Pulmonary artery endothelial cell (primary cell): Measurements from ENCODE around the gene BPGM. TPM values are rescaled to one million over a fixed set of nuclear protein-coding genes. Genes with fewer than 3 reads are reported as not detected.
A peak's percentile ranks its signal among the peaks of the same experiment; 100 is the strongest.
"Not testable (repeated sequence)": the region's sequence is repeated elsewhere in the genome, so short reads cannot be mapped to it uniquely, and the experiment has no call there.

Source experiments
- DNase-seq: peaks from one replicate; pipeline ENCODE4 v3.0.0-alpha.2; 2011; ENCODE audit warnings: low read depth, low spot score
- total RNA-seq: library from RNA; depleted of rRNA; stranded (reverse); fragments of >200 nt; gene quantifications from 2 replicates; pipeline ENCODE4 v1.2.3, GENCODE V29; 2014

The BPGM gene
- total RNA-seq, 1 donor from 2014 or later: 33.1 TPM

GRCh38 chr7:134630893-134631292 lies 15.8 kb upstream of the BPGM start:
- peak; percentile 72 for DNase-seq

GRCh38 chr7:134632052-134632451 lies 14.6 kb upstream of the BPGM start:
- no peak for DNase-seq

DNA sequence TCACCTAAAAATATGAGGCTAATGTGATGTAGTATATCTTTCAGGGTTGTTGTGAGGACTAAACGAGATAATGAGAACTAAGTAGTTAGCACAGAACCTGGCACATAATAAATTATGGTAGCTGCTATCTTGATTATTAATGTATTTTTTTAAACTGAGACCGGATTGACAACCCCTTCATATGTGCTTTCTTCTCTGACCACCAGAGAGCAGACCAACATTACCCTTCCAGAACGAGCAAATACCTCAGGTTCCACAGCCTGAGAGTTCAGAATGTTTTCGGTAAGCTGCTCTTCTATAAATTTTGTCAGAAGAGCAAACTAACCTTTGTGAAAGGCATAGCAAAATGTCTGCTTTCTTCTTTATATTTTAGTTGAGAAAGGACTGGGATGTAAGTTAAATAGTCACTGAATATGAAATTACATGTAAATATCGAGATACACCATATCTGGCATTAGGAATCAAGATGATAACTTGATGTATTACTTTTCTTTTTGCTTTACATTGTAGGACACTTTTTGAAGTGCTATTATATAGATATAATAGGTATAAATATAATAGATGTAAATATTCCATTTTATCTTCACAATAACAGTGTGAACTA lies 13.6 kb upstream of the BPGM start:
- DNase-seq: no peak

- peak; percentile 57 for DNase-seq
Observed at GRCh38 chr7:134636008-134636449, 10.6 kb upstream of the BPGM start.

GRCh38 chr7:134637441-134637840 lies 9.2 kb upstream of the BPGM start:
- DNase-seq: no peak

- no peak for DNase-seq
Observed at GRCh38 chr7:134637934-134638719, 8.5 kb upstream of the BPGM start.

DNA sequence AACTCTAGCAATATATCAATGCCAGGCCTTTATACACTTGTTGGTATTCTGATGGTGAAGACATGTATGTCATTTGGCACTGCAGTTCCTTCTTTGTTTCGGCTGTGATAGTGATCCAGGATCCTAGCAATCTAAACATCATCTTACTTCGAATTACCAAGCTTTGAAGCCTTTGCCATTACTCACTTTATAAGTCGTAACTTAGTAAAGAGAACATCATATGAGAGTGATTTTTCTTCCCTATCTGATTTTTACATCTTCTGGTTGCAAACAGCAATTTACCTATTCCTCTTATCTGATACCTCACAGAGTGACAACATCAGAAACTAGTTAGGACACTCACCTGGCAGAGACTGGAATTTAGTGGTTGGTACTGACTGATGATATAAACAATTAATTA lies 7.6 kb upstream of the BPGM start:
- DNase-seq: no peak

GRCh38 chr7:134639683-134640279 lies 6.9 kb upstream of the BPGM start:
- no peak for DNase-seq

DNA sequence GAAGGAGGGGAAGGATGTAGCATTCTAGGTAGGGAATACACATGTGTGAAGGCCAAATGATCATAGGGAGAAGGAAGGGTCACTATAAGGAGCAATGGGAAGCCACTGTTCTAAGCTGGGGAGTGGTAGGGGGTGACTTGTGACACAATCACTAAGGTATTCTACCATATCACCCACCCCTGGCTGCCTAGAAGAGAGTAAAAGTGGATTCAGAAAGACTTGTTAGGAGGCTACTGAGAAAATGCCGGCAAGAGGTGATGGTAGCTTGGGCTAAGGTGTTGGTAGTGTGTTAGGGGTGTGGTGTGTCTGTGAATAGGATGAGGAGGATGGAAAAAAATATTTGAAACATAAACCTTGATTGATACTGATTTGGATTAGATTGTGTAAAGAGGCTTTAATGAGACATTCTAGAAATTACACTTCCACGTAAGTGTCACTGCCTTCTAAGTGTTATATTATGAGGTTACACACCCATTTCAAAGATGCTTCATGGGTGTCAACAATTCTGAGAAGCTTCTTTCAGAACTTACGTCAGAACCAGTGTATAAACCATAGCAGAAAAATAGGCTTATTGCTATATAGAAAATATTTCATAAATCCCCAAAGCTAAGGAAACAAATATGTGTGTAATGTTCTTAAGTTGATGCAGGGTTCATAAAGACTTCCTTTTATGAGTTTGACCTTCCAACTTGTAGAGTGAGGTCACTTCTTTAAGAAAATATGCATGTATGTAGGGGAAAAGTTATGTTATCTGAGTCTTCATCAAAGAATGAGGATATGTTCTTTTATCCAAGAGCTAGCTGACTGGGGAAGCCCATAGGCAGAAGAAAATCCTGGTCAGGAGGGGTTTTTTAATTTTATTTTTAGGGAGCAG lies 5.6 kb upstream of the BPGM start:
- no peak for DNase-seq

DNA sequence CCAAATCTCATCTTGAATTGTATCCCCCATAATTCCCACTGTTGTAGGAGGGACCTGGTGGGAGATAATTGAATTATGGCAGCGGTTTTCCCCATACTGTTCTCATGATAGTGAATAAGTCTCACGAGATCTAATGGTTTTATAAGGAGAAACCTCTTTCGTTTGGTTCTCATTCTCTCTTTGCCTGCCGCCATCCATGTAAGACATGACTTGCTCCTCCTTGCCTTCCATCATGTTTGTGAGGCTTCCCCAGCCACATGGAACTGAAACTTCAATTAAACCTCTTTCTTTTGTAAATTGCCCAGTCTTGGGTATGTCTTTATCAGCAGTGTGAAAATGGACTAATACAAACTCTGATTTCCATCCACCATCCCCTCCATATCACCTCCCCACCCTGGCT lies 4.7 kb upstream of the BPGM start:
- not testable (repeated sequence) for DNase-seq

DNA sequence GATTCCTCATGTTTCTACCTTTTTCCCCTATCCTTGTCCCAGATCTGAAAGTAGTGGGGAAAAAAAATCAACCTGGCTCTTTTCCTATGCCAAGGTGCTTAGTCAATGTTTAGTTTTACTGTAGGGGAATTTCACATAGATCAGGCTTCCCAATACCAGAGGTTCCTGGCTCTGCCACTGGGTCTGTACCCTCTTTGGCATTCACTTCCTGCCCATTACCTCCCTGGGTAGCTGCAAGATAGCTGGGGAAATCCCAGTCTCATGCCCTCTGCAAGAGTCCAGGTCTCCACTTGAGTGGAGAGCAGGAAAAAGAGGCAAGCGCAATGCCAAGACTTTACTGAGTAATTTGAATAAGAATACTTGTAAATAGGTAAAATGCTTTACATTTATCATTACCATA lies 3.5 kb upstream of the BPGM start:
- DNase-seq: no peak

GRCh38 chr7:134645478-134645877 lies 1.2 kb upstream of the BPGM start:
- DNase-seq: no peak

- no peak for DNase-seq
Observed at GRCh38 chr7:134645935-134646334, 718 bp upstream of the BPGM start.

GRCh38 chr7:134648456-134648855 lies 1.8 kb downstream of the BPGM start:
- no peak for DNase-seq

- no peak for DNase-seq
Observed at GRCh38 chr7:134649226-134649775, 2.6 kb downstream of the BPGM start.

DNA sequence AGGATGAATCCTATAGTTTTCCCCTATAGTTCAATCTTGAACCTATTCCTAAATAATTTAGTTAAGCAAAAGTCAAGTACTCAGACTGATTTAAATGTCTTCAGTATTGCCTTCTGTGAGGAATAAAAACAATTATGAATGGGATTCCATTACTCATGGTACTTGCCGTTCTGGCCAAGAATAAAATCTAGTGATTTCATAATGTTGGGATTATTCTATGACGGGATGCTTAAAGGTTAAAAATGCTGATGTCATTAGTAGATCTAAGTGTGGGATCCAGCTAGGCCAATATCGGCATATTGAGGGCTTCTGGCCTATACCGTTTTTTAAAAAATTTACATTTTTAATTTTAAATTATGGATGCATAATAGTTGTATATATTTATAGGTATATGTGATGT lies 5.3 kb downstream of the BPGM start:
- no peak for DNase-seq

- no peak for DNase-seq
Observed at GRCh38 chr7:134654104-134654775, 7.6 kb downstream of the BPGM start.

GRCh38 chr7:134657526-134657925 lies 10.9 kb downstream of the BPGM start:
- no peak for DNase-seq

DNA sequence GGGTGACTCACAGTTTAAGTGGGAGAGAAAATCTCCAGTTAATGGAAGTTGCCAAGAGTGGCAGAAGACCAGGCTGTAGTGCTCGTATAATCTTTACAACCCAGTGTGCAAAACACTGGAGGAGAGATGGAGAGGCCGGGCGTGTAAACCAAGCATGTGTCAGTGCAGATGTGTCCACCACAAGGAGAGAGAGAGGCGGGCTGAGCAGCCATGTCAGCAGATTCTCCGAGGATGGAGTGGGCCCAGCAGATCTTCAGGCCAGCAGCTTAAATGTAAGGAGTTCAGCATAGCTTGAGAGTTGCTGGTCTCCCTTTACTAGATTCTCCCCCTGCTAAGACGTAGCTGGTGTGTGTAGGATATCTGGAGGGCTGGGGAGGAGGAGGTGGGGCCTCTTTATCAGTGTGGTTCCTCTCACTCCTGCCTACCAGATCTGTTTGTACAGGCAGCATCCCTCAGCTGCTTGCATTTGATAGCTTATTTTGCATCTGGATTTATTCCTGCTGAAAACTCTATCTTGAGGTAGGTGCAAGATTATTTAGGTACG lies 13.7 kb downstream of the BPGM start:
- no peak for DNase-seq

DNA sequence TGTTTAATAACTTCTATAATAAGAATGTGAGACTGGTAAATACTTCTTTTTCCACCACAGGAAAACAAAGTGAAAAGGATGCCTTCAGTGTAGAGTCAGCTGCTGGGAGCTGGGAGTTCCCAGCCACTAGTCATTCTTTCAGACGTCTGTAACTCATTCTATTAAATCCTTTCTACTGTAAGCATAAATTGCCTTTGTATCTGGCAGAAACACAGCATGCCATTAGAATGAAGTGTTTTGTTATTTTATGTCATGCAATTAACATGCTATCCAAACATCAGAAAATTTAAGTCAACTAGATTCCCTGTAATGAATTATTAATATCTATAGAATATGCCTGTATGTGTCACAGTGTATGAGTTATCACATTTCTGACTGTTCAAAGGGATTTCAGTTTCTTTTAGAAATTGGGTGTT lies 14.3 kb downstream of the BPGM start:
- peak; percentile 46 for DNase-seq
